SU-DHL-6 (cell line): ENCODE results near the gene C6orf89.

Experiments
- H2AFZ ChIP-seq: fragments of 200-600 bp; sonication (generic); 2 replicates; pipeline ENCODE4 v1.6.1; 2014; ENCODE audit warnings: low read depth, mild to moderate bottlenecking, moderate library complexity, mixed read lengths, antibody characterized with exemption, low read length; ENCODE audit not compliant: severe bottlenecking
- H3F3A ChIP-seq: fragments of 200-600 bp; shearing (Covaris generic); 2 replicates; pipeline ENCODE4 v1.6.0; 2016; ENCODE audit warnings: antibody characterized with exemption, mild to moderate bottlenecking; ENCODE audit not compliant: insufficient read depth
- H3K27ac ChIP-seq: fragments of 200-600 bp; sonication (generic); 2 replicates; pipeline ENCODE4 v1.5.1; 2016; ENCODE audit warnings: low read depth, mild to moderate bottlenecking, low read length, moderate library complexity, mixed read lengths
- H3K27me3 ChIP-seq: fragments of 200-600 bp; sonication (generic), shearing (Covaris generic); 2 replicates; pipeline ENCODE4 v1.6.0; 2014; ENCODE audit warnings: mild to moderate bottlenecking, low read length
- H3K36me3 ChIP-seq: fragments of 200-600 bp; sonication (generic); 2 replicates; pipeline ENCODE4 v1.6.1; 2014; ENCODE audit warnings: mild to moderate bottlenecking, low read length, mixed read lengths
- H3K4me2 ChIP-seq: fragments of 300-600, 200-600 bp; shearing (Covaris generic), sonication (generic); 2 replicates; pipeline ENCODE4 v1.6.0; 2014; ENCODE audit warnings: low read length, low read depth, mild to moderate bottlenecking; ENCODE audit not compliant: poor library complexity, severe bottlenecking
- H3K4me3 ChIP-seq: fragments of 200-600 bp; sonication (generic); 2 replicates; pipeline ENCODE4 v1.5.1; 2014; ENCODE audit warnings: antibody characterized with exemption, low read length, mild to moderate bottlenecking, mixed read lengths; ENCODE audit not compliant: insufficient read depth, poor library complexity, severe bottlenecking
- H3K79me2 ChIP-seq: fragments of 200-600 bp; sonication (generic); 2 replicates; pipeline ENCODE4 v1.6.1; 2014; ENCODE audit warnings: mild to moderate bottlenecking, low read length, moderate library complexity; ENCODE audit not compliant: insufficient read depth
- H3K9ac ChIP-seq: fragments of 200-600 bp; sonication (generic); 2 replicates; pipeline ENCODE4 v1.7.0; 2014; ENCODE audit warnings: mild to moderate bottlenecking, low read length
- H3K9me2 ChIP-seq: fragments of 200-600 bp; sonication (generic); replicated peaks from 2 replicates; pipeline ENCODE4 v1.6.1; 2014; ENCODE audit warnings: low read length; ENCODE audit not compliant: insufficient read depth
- H3K9me3 ChIP-seq: fragments of 200-600 bp; sonication (generic); 2 replicates; pipeline ENCODE4 v1.6.1; 2014; ENCODE audit warnings: low read length, mixed read lengths; ENCODE audit not compliant: insufficient read depth
- H4K20me1 ChIP-seq: fragments of 200-600 bp; sonication (generic); 2 replicates; pipeline ENCODE4 v1.6.1; 2014; ENCODE audit warnings: low read depth, mild to moderate bottlenecking, antibody characterized with exemption, low read length, moderate library complexity, mixed read lengths
- CTCF ChIP-seq: fragments of 200-600 bp; sonication (generic); IDR thresholded peaks from one replicate; pipeline ENCODE4 v1.5.1; 2017; ENCODE audit warnings: antibody characterized with exemption, mild to moderate bottlenecking, low read length, moderate library complexity; ENCODE audit not compliant: insufficient read depth, poor library complexity, severe bottlenecking
- EZH2phosphoT487 ChIP-seq: fragments of 200-600 bp; sonication (generic), shearing (Covaris generic); conservative IDR thresholded peaks from 2 replicates; pipeline ENCODE4 v1.6.1; 2018; ENCODE audit warnings: mild to moderate bottlenecking, antibody characterized with exemption, low read length, moderate library complexity, mixed read lengths

Gene C6orf89

GRCh38 chr6:36853325-36853724, 32.4 kb upstream of the C6orf89 start:
- no peak overlapping the region for H3K4me2 ChIP-seq
- peaks cover 16% of the 10 kb centered on the region for H3K79me2 ChIP-seq
- H3F3A ChIP-seq = no peaks in the 10 kb centered on the region
- no peak overlapping the region for H2AFZ ChIP-seq
- peaks cover 22% of the 10 kb centered on the region for H3K36me3 ChIP-seq
- no peaks in the 10 kb centered on the region for H3K9me2 ChIP-seq
- no peaks in the 10 kb centered on the region for H3K9me3 ChIP-seq
- H4K20me1 ChIP-seq = 0 out of 2 replicates have a peak, but pooled peaks cover 4% of the 10 kb centered on the region
- H3K9ac ChIP-seq = no peak overlapping the region
- no peak overlapping the region for H3K4me3 ChIP-seq
- H3K27me3 ChIP-seq = no peaks in the 10 kb centered on the region
- H3K27ac ChIP-seq = no peak overlapping the region
- no peak for TF ChIP-seq CTCF
- no peak for TF ChIP-seq EZH2phosphoT487

- Histone ChIP-seq H3K9me2 (no peaks in the 10 kb centered on the region), H3K27ac (no peak overlapping the region), H3K36me3 (peaks cover 28% of the 10 kb centered on the region), H4K20me1 (peaks cover 9% of the 10 kb centered on the region; the same call in 1 of the 2 replicates), H3K9ac (no peak overlapping the region), H2AFZ (no peak overlapping the region), H3K27me3 (no peaks in the 10 kb centered on the region), H3F3A (no peaks in the 10 kb centered on the region), H3K4me2 (no peak overlapping the region), H3K79me2 (peaks cover 38% of the 10 kb centered on the region), H3K4me3 (no peak overlapping the region), H3K9me3 (no peaks in the 10 kb centered on the region)
- TF ChIP-seq EZH2phosphoT487 (no peak), CTCF (no peak)
Observed at GRCh38 chr6:36855750-36856149, 30.0 kb upstream of the C6orf89 start.

- H3K9me3 ChIP-seq = no peaks in the 10 kb centered on the region
- H3K27me3 ChIP-seq = no peaks in the 10 kb centered on the region
- no peak overlapping the region for H3K9ac ChIP-seq
- no peak overlapping the region for H3K4me3 ChIP-seq
- H4K20me1 ChIP-seq = peaks cover 9% of the 10 kb centered on the region; the same call in 1 of the 2 replicates
- H3K4me2 ChIP-seq = no peak overlapping the region
- no peak for TF ChIP-seq CTCF
- TF ChIP-seq EZH2phosphoT487 = no peak
- H3F3A ChIP-seq = no peaks in the 10 kb centered on the region
- H2AFZ ChIP-seq = no peak overlapping the region
- H3K9me2 ChIP-seq = no peaks in the 10 kb centered on the region
- H3K36me3 ChIP-seq = peaks cover 28% of the 10 kb centered on the region
- peaks cover 43% of the 10 kb centered on the region for H3K79me2 ChIP-seq
- H3K27ac ChIP-seq = no peak overlapping the region
Observed at GRCh38 chr6:36856277-36856676, 29.5 kb upstream of the C6orf89 start.

GRCh38 chr6:36857325-36857724, 28.4 kb upstream of the C6orf89 start:
- H4K20me1 ChIP-seq = peaks cover 9% of the 10 kb centered on the region; the same call in 1 of the 2 replicates
- H3K9ac ChIP-seq = no peak overlapping the region
- no peaks in the 10 kb centered on the region for H3K9me3 ChIP-seq
- H3K79me2 ChIP-seq = peaks cover 54% of the 10 kb centered on the region
- no peaks in the 10 kb centered on the region for H3K27me3 ChIP-seq
- no peaks in the 10 kb centered on the region for H3K9me2 ChIP-seq
- H3K36me3 ChIP-seq = peaks cover 28% of the 10 kb centered on the region
- no peak overlapping the region for H3K4me3 ChIP-seq
- no peaks in the 10 kb centered on the region for H3F3A ChIP-seq
- no peak overlapping the region for H3K27ac ChIP-seq
- H2AFZ ChIP-seq = no peak overlapping the region
- no peak for TF ChIP-seq CTCF
- no peak for TF ChIP-seq EZH2phosphoT487
- H3K4me2 ChIP-seq = no peak overlapping the region
